Testis (tissue), 2 donors: ENCODE measurements around the gene LGI1.

Experiments
- POLR2A ChIP-seq: fragments of 450-650 bp; IDR thresholded peaks from one replicate; pipeline ENCODE4 v1.6.1; 2017; ENCODE audit warnings: antibody characterized with exemption, mild to moderate bottlenecking, moderate library complexity
- TF ChIP-seq, protein P1 (sequence below), 3 experiments: fragments of 450-650 bp in 2 of 3; fragments of 200-600 bp in 1 of 3; sonication (generic) in 1 of 3; IDR thresholded peaks; one replicate each; pipeline ENCODE4 v1.5.1; 2016 to 2019; ENCODE audit warnings: antibody characterized with exemption in 3 of 3, mild to moderate bottlenecking in 2 of 3, moderate library complexity in 1 of 3

DNA sequence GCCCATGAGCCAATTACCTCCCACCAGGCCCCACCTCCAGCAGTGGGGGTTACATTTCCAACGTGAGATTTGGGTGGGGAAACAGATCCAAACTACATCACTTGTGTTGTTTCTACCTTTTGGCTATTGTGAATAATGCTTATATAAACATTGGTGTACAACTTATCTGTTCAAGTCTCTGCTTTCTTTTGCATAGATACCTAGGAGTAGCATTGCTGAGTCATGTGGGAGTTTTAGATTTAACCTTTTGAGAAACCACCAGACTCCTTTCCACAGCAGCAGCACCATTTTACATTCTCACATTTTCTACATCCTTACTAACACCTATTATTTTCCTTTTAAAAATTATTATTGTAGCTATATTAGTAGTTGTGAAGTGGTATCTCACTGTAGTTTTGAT lies 41.0 kb upstream of the LGI1 start:
- TF ChIP-seq, protein P1, sequence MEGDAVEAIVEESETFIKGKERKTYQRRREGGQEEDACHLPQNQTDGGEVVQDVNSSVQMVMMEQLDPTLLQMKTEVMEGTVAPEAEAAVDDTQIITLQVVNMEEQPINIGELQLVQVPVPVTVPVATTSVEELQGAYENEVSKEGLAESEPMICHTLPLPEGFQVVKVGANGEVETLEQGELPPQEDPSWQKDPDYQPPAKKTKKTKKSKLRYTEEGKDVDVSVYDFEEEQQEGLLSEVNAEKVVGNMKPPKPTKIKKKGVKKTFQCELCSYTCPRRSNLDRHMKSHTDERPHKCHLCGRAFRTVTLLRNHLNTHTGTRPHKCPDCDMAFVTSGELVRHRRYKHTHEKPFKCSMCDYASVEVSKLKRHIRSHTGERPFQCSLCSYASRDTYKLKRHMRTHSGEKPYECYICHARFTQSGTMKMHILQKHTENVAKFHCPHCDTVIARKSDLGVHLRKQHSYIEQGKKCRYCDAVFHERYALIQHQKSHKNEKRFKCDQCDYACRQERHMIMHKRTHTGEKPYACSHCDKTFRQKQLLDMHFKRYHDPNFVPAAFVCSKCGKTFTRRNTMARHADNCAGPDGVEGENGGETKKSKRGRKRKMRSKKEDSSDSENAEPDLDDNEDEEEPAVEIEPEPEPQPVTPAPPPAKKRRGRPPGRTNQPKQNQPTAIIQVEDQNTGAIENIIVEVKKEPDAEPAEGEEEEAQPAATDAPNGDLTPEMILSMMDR (IDR thresholded peaks at IDR 0.05), result no peak
- no peak for TF ChIP-seq POLR2A
